ENCODE measurements around the gene CPM.

DNA sequence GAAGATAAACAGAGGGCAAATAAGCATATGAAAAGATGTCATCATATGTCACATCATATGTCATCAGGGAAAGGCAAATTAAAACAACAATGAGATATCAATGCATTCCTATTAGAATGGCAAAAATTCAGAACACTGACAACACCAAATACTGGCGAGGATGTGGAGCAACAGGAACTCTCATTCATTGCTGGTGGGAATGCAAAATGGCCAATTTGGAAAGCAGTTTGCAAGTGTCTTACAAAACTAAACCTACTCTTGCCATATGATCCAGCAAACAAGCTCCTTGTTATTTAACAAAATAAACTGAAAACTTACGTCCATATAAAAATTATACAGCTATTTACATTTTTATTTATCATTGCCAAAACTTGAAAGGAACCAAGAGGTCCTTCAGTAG lies 32.7 kb downstream of the CPM start:
- TF ChIP-seq CTCF (IDR thresholded peaks at IDR 0.05): no peak
- TF ChIP-seq EP300 (IDR thresholded peaks at IDR 0.05): no peak
- no peak for TF ChIP-seq POLR2AphosphoS5 (IDR thresholded peaks at IDR 0.05)
